ENCODE data around the gene PER2. TPM values are rescaled to one million over a fixed set of nuclear protein-coding genes. Genes with fewer than 3 reads are reported as not detected.
"Not testable (repeated sequence)": the region's sequence is repeated elsewhere in the genome, so short reads cannot be mapped to it uniquely, and the experiment has no call there.

Gene PER2
- total and polyA plus RNA-seq, 2 donors (not counting 3 experiments of a cell fraction or from before 2014, with no cell fraction given) = 0.86 to 3.8 TPM

DNA sequence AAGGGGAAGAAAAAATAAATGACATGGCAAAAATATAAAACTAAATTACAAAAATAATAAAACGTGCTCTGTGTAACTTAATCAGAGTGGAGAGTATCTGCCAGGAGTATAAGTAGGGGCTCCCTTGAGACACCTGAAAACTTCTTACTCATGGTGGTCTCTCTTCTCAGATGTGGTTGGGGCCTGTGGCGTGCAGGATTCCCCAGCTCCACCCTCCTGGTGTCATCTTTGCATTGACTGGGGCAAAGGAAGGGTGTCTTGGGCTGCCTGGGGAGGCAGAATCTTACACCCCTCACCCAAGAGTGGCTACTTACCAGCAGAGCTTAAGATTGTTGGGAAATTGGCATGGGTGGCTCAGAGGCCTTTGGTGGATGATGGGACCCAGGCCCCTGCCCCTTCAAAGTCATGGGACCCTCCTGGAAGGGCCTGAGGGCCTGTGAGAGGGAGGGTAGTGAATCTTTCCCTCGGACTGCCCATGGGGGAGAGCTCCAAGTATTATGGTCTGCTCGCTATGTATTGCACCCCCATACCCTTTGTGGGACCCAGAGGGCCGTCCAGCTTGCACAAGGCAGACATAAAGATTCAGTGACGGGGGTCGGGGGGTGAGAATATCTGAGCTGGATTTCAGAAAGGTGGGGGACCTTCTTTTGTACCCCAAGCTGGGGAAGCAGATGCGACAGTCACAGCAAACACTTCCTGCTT is 25.0 kb upstream of the PER2 start:
- Histone ChIP-seq H3K27ac (ENCODE audit: insufficient read depth, low read depth, low read length) (no peak overlapping the region), H3K36me3 (ENCODE audit: control insufficient read depth in 2 of 2, extremely low read depth in 1 of 2, insufficient read depth in 2 of 2, low read length in 2 of 2) (no peaks in the 10 kb centered on the region), H3K9me3 (replicated peaks; ENCODE audit: control insufficient read depth, insufficient read depth, low read length) (no peaks in the 10 kb centered on the region), H3K79me2 (ENCODE audit: control insufficient read depth, insufficient read depth, low read length) (no peaks in the 10 kb centered on the region), H4K20me1 (replicated peaks; ENCODE audit: control insufficient read depth, extremely low read depth, insufficient read depth, low read length) (no peaks in the 10 kb centered on the region), H3K9ac (replicated peaks; ENCODE audit: extremely low read depth, insufficient read depth, low read length) (no peak overlapping the region), H3K9me1 (replicated peaks; ENCODE audit: control insufficient read depth, extremely low read depth, insufficient read depth, low read length) (no peaks in the 10 kb centered on the region), H3K4me2 (ENCODE audit: insufficient read depth, low read length) (no peak overlapping the region), H3K4me3 (replicated peaks in 1 of 3; ENCODE audit: insufficient read depth in 1 of 3, low read depth in 1 of 3, low read length in 3 of 3) (no peak overlapping the region), H3K27me3 (ENCODE audit: control insufficient read depth in 2 of 2, insufficient read depth in 2 of 2, low read length in 2 of 2) (peaks cover 2 to 3% of the 10 kb centered on the region in 2 experiments), H2AFZ (ENCODE audit: low read depth, low read length) (no peak overlapping the region), H3K4me1 (ENCODE audit: control insufficient read depth, extremely low read depth, insufficient read depth, low read length) (no peaks in the 10 kb centered on the region)
- BruUV-seq (replicated peaks) = no TSS peak
- intact Hi-C loops (cut with micrococcal nuclease) (no loop called here), dilution Hi-C loops (cut with MboI; ENCODE audit: extremely low pct_ligation_motif_present, low sequenced_read_pairs) (no loop called here)
- POLR2A ChIA-PET = no interaction called here
- no peak for TF ChIP-seq POLR2AphosphoS5 (IDR thresholded peaks at IDR 0.05; ENCODE audit: insufficient read depth, low read depth, low read length)
- no peak for TF ChIP-seq JUN (IDR thresholded peaks at IDR 0.05; ENCODE audit: borderline replicate concordance, insufficient read depth, insufficient read length, low read depth)
- no peak for TF ChIP-seq FOS (IDR thresholded peaks at IDR 0.05; ENCODE audit: borderline replicate concordance, insufficient read depth, low read length)
- no peak for TF ChIP-seq CTCF (IDR thresholded peaks at IDR 0.05; ENCODE audit: extremely low read depth in 1 of 2, insufficient read depth in 1 of 2, low read depth in 1 of 2, low read length in 2 of 2)
- no peak for TF ChIP-seq MAX (IDR thresholded peaks at IDR 0.05; ENCODE audit: insufficient read depth, insufficient read length)
- no peak for TF ChIP-seq EZH2 (IDR thresholded peaks at IDR 0.05; ENCODE audit: borderline replicate concordance, low read depth, low read length, severe bottlenecking)
- TF ChIP-seq MYC (IDR thresholded peaks at IDR 0.05; ENCODE audit: low read depth, low read length) = no peak
- no peak for TF ChIP-seq GATA2 (IDR thresholded peaks at IDR 0.05; ENCODE audit: insufficient read depth, insufficient read length, low read depth, low read length)
- no peak for TF ChIP-seq POLR2A (IDR thresholded peaks at IDR 0.05; ENCODE audit: low read depth, low read length)
- CTCF ChIA-PET = no interaction called here
- FAIRE-seq (no peak), DNase-seq (ENCODE audit: low read depth, low spot score) (no peak)

- POLR2A ChIA-PET; H3K36me3 ChIP-seq (ENCODE audit: control insufficient read depth in 2 of 2, extremely low read depth in 1 of 2, insufficient read depth in 2 of 2, low read length in 2 of 2); H2AFZ ChIP-seq (ENCODE audit: low read depth, low read length); FAIRE-seq; H3K79me2 ChIP-seq (ENCODE audit: control insufficient read depth, insufficient read depth, low read length); BruUV-seq (replicated peaks); dilution Hi-C loops (cut with MboI; ENCODE audit: extremely low pct_ligation_motif_present, low sequenced_read_pairs); H3K9me3 ChIP-seq (replicated peaks; ENCODE audit: control insufficient read depth, insufficient read depth, low read length); H3K9me1 ChIP-seq (replicated peaks; ENCODE audit: control insufficient read depth, extremely low read depth, insufficient read depth, low read length); H3K9ac ChIP-seq (replicated peaks; ENCODE audit: extremely low read depth, insufficient read depth, low read length); H3K4me2 ChIP-seq (ENCODE audit: insufficient read depth, low read length); H3K4me3 ChIP-seq (replicated peaks in 1 of 3; ENCODE audit: insufficient read depth in 1 of 3, low read depth in 1 of 3, low read length in 3 of 3); H4K20me1 ChIP-seq (replicated peaks; ENCODE audit: control insufficient read depth, extremely low read depth, insufficient read depth, low read length); DNase-seq (ENCODE audit: low read depth, low spot score); intact Hi-C loops (cut with micrococcal nuclease); H3K27ac ChIP-seq (ENCODE audit: insufficient read depth, low read depth, low read length); CTCF ChIA-PET; H3K27me3 ChIP-seq (ENCODE audit: control insufficient read depth in 2 of 2, insufficient read depth in 2 of 2, low read length in 2 of 2); H3K4me1 ChIP-seq (ENCODE audit: control insufficient read depth, extremely low read depth, insufficient read depth, low read length): not testable (repeated sequence)
Observed at GRCh38 chr2:238310721-238311120, 22.3 kb upstream of the PER2 start.
